Measurements from ENCODE around the gene ZMYND8.
A peak's percentile ranks its signal among the peaks of the same experiment; 100 is the strongest.
"Not testable (repeated sequence)": the region's sequence is repeated elsewhere in the genome, so short reads cannot be mapped to it uniquely, and the experiment has no call there.

ZMYND8 gene

DNA sequence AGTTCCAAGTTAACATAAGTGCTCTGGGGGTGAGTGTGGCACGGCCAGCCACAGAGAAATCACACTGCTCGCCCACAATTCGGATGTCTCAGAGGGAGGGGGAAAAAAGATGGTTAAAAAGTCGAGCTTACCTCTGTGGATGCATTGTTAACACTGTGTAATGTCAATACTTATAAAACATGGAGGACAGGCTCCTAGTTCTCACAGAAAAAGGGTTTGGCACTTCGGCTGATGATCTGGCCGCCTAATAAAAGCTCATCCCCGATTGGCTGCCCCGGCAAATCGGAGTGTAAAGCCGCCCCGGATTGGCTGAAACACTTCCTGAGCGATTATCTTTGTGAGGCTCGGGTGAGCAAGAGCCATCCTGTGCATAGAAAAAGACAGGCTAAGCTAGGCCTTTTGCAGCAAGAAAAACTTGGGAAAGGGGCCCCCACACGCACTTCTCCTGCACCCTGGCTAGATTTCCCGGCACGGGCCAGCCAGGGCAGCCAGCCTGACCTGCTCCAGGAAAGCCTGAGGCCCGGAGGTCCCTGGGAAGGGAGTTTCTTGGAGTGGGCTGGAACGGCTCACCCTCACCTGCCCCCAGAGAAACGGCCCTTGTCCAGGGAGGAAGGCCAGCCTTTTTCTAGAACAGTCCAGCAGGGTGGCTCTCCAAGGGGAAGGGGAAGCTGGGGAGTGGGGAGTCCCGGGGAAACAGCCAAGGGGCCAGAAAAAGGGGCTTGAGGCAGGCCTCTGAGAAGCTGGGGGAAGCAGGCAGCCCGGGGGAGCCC is at the start of gene ZMYND8:
Gene ZMYND8, minus strand, starts transcription at position 174 of the 770 bp plus-strand sequence. Its CDS starts 29 bp downstream, at position 145.
- Mint-ChIP-seq H3K27me3 (no peaks in the 10 kb centered on the region), H3K4me1 (ENCODE audit: low read depth) (peaks cover 42% of the 10 kb centered on the region), H3K36me3 (ENCODE audit: low read depth) (peaks cover 44% of the 10 kb centered on the region), H3K4me3 (peak within 1 kb of the TSS; percentile 92), H3K9me3 (no peaks in the 10 kb centered on the region), H3K27ac (peak within 1 kb of the TSS; percentile 98)
- peak; percentile 100 for DNase-seq

DNA sequence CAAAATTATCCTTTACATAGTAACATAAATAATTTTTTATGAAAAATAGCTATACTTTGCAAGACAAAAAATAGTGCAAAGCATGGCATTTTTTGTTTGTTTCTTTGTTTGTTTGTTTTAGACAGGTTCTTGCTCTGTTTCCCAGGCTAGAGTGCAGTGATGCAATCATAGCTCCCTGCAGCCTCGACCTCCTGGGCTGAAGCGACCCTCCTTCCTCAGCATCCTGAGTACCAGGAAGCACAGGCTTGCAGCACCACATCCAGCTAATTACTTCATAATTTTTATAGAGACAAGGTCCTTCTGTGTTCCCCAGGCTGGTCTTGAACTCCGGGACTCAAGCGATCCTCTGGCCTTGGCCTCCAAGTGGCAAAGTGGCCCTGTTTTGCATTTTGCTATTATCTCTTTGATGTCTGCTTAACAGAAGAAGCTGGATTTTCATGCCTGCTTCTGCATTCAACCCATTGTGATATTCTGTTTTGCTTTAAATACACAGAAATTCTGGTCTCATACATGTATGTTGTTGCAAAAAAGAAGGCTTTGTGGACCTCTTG is 49.4 kb upstream of the ZMYND8 start:
- Mint-ChIP-seq H3K9me3 (no peaks in the 10 kb centered on the region), H3K4me3 (no peak overlapping the region), H3K27me3 (no peaks in the 10 kb centered on the region), H3K36me3 (ENCODE audit: low read depth) (no peaks in the 10 kb centered on the region), H3K4me1 (ENCODE audit: low read depth) (peaks cover 5% of the 10 kb centered on the region), H3K27ac (no peak overlapping the region)
- no peak for DNase-seq

DNA sequence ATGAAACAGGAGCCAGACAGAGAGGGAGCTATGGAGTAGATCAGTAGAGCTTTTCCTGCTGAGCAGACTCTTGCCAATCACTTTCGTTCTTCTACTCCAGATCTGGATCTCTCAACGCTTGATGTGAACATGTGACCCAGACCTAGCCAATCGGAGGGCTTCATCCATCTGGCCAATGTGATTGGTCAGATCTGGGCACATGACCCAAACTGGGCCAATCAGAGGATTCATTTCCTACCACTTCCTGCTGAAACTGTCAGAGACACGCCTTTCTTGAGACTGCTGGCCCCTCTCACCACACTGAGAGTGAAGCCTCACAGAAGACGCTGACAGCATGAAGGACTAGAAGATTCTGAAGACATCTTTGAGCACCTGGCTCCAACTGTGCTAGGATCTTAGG is 44.2 kb upstream of the ZMYND8 start:
- Mint-ChIP-seq H3K4me3 (no peak overlapping the region), H3K27ac (no peak overlapping the region), H3K27me3 (no peaks in the 10 kb centered on the region), H3K36me3 (ENCODE audit: low read depth) (no peaks in the 10 kb centered on the region), H3K9me3 (peaks cover 5% of the 10 kb centered on the region), H3K4me1 (ENCODE audit: low read depth) (peaks cover 3% of the 10 kb centered on the region)
- no peak for DNase-seq

DNA sequence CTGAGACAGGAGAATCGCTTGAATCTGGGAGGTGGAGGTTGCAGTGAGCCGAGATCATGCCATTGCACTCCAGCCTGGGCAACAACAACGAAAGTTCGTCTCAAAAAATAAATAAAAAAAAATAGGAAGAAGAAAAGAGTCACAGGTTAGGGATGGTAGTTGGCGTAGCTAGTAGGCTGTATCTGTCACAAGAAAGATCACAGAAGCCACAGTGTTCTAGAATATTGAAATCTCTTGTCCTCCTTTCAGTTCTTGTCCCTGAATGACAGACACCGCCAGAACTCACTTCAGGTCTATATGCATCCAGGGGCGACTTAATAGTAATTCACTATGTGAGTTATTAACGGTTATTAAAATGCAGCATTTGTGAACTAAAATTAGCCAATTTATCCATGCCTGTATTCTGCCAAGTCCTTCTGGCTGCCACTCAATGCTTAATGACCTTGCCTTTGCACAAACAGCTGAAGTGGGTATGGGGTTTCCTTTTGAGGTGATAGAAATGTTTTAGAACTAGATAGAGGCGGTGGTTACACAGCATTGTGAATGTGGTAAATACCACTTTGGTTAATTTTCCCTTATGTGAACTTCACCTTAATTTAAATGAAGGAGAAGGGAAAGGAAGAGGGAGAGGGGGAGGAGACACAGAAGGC is 41.3 kb upstream of the ZMYND8 start:
- no peak overlapping the region for H3K4me3 Mint-ChIP-seq
- H3K27me3 Mint-ChIP-seq, result no peaks in the 10 kb centered on the region
- H3K9me3 Mint-ChIP-seq, result peaks cover 6% of the 10 kb centered on the region
- no peaks in the 10 kb centered on the region for H3K36me3 Mint-ChIP-seq (ENCODE audit: low read depth)
- DNase-seq, result no peak
- peaks cover 5% of the 10 kb centered on the region for H3K4me1 Mint-ChIP-seq (ENCODE audit: low read depth)
- H3K27ac Mint-ChIP-seq, result no peak overlapping the region

DNA sequence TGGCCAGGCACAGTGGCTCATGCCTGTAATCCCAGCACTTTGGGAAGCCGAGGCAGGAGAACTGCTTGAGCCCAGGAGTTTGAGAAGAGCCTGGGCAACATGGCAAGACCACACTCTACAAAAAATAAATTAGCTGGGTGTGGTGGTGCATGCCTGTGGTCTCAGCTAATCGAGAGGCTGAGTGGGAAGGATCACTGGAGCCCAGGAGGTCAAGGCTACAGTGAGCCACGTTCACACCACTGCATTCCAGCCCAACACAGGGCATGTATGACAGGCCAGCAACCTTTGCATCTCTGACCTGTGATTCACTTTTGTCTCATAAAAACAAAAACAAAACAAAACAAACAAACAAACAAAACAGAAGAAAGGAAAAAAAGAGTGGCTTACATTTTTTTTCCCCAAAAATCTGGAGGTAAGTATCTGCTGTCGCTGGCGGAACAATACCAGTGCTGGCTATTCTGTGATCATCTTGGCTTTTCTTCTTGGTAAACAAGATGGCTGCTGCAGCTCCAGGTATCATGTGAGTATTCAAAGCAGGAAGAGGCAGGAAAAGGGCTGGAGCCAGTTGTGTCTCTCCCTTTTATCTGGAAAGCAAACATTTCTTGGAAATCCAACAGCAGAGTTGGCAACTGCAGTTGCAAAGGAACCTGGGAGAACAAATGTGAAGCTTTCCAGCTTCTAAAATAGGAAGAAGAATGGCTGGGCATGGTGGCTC is 40.4 kb upstream of the ZMYND8 start:
- H3K36me3 Mint-ChIP-seq (ENCODE audit: low read depth), result no peaks in the 10 kb centered on the region

DNA sequence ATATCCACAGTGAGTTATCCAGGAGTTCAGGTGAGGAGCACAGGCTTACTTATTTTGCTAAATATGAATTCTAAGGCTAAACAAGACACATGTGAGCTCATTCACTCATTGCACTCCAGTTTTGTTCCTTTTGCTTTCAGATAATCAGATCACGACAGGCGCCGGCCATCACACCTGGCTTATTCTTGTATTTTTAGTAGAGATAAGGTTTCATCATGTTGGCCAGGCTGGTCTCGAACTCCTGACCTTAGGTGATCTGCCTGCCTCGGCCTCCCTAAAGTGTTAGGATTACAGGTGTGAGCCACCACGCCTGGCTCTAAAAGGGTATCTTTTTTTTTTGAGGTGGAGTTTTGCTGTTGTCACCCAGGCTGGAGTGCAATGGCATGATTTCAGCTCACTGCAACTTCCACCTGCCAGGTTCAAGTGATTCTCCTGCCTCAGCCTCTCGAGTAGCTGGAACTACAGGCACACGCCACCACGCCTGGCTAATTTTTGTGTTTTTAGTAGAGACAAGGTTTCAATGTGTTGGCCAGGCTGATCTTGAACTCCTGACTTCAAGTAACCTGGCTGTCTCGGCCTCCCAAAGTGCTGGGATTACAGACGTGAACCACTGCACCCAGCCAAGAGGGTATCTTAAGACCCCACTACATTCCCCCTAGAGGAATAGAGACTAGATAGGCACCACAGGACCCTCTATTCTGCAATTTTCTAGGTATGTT is 37.5 kb upstream of the ZMYND8 start:
- H3K9me3 Mint-ChIP-seq, result peaks cover 10% of the 10 kb centered on the region
- not testable (repeated sequence) for H3K36me3 Mint-ChIP-seq (ENCODE audit: low read depth); H3K27ac Mint-ChIP-seq; H3K4me3 Mint-ChIP-seq; DNase-seq; H3K27me3 Mint-ChIP-seq
- peaks cover 24% of the 10 kb centered on the region for H3K4me1 Mint-ChIP-seq (ENCODE audit: low read depth)

More for the DNA sequence above, 40.4 kb upstream of the ZMYND8 start:
- no peak for DNase-seq
- H3K27ac Mint-ChIP-seq, result no peak overlapping the region
- H3K27me3 Mint-ChIP-seq, result no peaks in the 10 kb centered on the region
- no peak overlapping the region for H3K4me3 Mint-ChIP-seq
- peaks cover 14% of the 10 kb centered on the region for H3K4me1 Mint-ChIP-seq (ENCODE audit: low read depth)
- H3K9me3 Mint-ChIP-seq, result peaks cover 8% of the 10 kb centered on the region

DNA sequence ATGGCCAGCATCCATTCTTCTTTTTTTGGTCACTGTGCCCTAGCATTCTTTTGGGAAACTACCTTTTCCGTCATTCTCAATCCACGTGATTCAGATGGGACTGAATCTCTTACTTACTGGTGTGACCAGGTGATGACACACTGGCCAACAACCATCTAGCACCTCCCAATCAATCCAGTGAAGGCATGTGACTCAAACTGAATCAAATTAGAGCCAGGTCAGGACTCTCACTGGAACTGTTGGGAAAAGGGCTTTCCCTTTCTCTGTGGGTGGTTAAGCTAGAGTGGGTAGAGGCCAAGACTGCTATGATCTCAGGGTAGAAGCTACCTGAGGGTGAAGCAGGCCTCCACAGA is 36.2 kb upstream of the ZMYND8 start:
- Mint-ChIP-seq H3K4me3 (no peak overlapping the region), H3K4me1 (ENCODE audit: low read depth) (peaks cover 22% of the 10 kb centered on the region), H3K36me3 (ENCODE audit: low read depth) (no peaks in the 10 kb centered on the region), H3K9me3 (peaks cover 10% of the 10 kb centered on the region), H3K27me3 (no peaks in the 10 kb centered on the region), H3K27ac (peak overlapping the region; percentile 80)
- DNase-seq, result no peak

DNA sequence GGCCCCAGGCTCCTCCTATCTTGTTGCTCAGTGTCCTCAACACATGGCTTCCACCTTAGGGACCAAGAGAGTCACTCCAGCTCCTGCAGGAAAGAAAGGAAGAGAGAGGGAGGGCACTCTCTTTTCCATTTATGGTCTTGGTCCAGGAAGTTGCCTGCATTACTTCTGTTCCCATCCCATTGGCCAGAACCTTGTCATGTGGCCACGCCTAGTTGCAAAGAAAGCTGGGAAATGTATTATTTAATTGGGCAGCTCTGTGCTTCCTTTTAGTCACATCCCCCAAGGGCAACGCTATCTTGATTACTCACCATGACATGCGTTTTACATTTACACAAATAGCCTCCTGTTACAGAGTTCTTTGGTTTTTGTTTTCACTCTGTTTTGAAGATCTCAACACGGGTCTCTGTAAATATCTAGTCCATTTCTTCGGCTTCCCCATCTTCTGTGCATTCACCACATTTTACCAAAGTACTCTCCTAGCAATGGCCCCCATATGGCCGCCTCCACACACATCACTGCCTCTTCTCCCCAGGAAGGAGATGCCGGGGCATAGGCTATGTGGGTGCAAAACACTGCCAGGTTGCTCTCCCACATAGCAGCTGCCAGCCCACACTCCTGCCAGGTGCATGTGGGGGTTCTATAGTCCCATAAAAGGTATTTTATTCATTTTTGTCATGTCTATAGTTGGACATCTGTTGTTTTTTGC is 35.7 kb upstream of the ZMYND8 start:
- Mint-ChIP-seq H3K4me3 (no peak overlapping the region), H3K27ac (peak overlapping the region; percentile 80), H3K9me3 (peaks cover 10% of the 10 kb centered on the region), H3K4me1 (ENCODE audit: low read depth) (peaks cover 22% of the 10 kb centered on the region), H3K27me3 (no peaks in the 10 kb centered on the region), H3K36me3 (ENCODE audit: low read depth) (no peaks in the 10 kb centered on the region)
- DNase-seq, result no peak

DNA sequence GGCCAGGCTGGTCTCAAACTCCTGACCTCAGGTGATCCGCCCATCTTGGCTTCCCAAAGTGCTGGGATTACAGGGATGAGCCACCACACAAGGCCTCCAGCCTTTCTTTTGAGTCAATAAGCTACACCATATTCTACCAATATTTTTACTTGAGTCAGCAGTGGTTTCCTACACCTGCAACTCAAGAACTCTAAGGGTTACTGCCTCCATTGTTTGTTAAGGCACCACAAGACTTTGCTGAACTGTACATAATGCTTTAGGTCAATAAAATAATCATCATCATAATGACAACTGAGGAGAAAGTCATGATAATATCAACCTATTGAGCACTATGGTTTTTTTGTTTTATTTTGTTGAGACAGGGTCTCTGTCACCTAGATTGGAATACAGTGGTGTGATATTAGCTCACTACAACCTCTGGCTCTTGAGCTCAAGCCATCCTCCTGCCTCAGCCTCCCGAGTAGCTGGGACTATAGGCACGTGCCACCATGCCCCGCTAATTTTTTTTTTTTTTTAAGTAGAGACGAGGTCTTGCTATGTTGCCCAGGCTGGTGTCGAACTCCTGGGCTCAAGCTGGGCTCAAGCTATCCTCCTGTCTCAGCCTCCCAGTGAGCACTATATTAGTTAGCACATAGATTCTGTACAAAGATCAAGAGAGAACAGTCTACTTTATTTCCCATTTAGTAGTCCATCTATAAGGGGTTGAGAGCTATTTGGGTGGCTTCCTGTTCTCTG is 34.9 kb upstream of the ZMYND8 start:
- peaks cover 10% of the 10 kb centered on the region for H3K9me3 Mint-ChIP-seq
- no peaks in the 10 kb centered on the region for H3K27me3 Mint-ChIP-seq
- no peaks in the 10 kb centered on the region for H3K36me3 Mint-ChIP-seq (ENCODE audit: low read depth)
- no peak overlapping the region for H3K4me3 Mint-ChIP-seq
- H3K27ac Mint-ChIP-seq, result peak overlapping the region; percentile 80
- peaks cover 22% of the 10 kb centered on the region for H3K4me1 Mint-ChIP-seq (ENCODE audit: low read depth)
- no peak for DNase-seq

DNA sequence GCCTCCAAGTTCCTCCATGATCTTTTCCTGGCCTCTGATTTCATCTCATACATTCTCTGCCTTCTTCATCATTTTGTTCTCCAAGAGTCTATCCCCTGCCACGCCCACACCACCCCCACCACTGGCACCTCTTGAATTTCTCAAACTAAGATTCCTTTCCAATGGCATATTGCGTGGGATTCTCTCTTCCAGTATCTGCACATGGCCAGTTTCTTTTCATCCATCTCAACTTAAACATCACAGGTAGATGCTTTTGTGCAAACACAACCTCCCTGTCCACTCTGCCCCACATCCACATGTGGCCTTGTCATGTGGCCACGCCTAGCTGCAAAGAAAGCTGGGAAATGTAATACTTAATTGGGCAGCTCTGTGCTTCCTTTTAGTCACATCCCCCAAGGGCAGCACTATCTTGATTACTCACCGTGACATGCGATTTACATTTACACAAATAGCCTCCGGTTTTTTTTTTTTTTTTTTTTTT is 33.4 kb upstream of the ZMYND8 start:
- peaks cover 10% of the 10 kb centered on the region for H3K9me3 Mint-ChIP-seq
- H3K27me3 Mint-ChIP-seq, result no peaks in the 10 kb centered on the region
- H3K36me3 Mint-ChIP-seq (ENCODE audit: low read depth), result no peaks in the 10 kb centered on the region
- no peak overlapping the region for H3K27ac Mint-ChIP-seq
- no peak for DNase-seq
- H3K4me1 Mint-ChIP-seq (ENCODE audit: low read depth), result peaks cover 22% of the 10 kb centered on the region
- H3K4me3 Mint-ChIP-seq, result no peak overlapping the region

DNA sequence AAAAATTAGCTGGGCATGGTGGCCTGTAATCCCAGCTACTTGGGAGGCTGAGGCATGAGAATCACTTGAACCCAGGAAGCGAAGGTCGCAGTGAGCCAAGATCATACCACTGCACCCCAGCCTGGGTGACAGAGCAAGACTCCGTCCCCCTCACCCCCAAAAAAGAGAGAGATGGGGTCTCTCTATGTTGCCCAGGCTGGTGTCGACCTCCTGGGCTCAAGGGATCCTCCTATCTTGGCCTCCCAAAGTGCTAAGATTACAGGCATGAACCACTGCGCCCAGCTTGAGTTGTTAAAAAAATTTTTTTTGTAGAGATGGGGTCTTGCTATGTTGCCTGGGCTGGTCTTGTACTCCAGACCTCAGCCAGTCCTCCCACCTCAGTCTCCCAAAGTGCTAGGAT is 29.5 kb upstream of the ZMYND8 start:
- DNase-seq; H3K4me3 Mint-ChIP-seq; H3K27me3 Mint-ChIP-seq; H3K9me3 Mint-ChIP-seq; H3K36me3 Mint-ChIP-seq (ENCODE audit: low read depth); H3K27ac Mint-ChIP-seq: not testable (repeated sequence)
- H3K4me1 Mint-ChIP-seq (ENCODE audit: low read depth), result peaks cover 26% of the 10 kb centered on the region

DNA sequence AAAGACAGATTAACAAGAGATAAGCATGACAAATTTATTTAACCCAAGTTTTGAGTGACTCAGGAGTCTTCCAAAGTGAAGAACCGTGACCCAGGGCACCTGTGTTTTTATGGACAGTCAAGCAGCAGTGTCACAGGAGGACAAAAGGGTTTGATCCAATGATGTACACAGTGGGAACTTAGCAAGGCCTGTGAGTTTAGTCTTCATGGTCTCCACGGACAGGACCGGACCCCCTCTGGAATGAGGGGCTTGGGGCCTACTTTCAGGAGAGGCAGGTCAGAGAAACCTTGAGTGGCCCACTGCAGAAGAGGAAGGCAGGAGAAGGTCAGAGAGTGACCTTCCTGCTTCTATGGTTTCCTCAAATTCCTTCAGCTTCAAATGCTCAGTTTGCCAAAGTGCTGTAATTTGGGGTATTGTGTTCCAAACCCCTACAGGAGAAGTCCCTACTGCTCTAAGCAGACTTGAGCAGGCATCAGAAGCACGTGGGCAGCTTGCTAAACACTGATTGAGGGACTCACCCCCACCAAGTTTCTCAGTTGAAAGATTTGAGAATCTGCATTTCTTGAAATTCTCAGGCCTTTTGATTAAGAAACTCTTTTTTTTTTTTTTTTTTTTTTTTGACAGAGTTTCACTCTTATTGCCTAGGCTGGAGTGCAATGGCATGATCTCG is 26.4 kb upstream of the ZMYND8 start:
- H3K9me3 Mint-ChIP-seq, result no peaks in the 10 kb centered on the region
- no peak overlapping the region for H3K27ac Mint-ChIP-seq
- no peak for DNase-seq
- no peaks in the 10 kb centered on the region for H3K36me3 Mint-ChIP-seq (ENCODE audit: low read depth)
- H3K27me3 Mint-ChIP-seq, result no peaks in the 10 kb centered on the region
- peaks cover 31% of the 10 kb centered on the region for H3K4me1 Mint-ChIP-seq (ENCODE audit: low read depth)
- no peak overlapping the region for H3K4me3 Mint-ChIP-seq

DNA sequence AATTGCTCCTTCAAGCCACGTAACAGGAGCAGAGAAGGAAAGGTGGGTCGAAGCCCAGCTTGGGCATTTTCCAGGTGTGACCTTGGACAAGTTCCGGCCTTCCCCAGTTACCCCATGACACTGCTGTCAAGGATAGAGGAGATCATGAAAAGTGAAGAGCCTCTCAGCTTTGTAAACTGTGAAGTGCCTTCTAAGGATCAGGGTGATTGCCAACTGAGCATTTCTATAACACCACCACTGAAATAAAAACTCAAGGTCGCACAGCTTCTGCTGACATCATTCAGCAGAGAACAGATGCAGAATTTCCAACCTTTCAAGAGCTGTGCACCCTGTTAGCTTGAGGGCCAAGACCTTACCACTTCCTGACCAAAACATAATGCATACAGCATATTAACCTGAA is 24.0 kb upstream of the ZMYND8 start:
- H3K9me3 Mint-ChIP-seq, result no peaks in the 10 kb centered on the region
- H3K27me3 Mint-ChIP-seq, result no peaks in the 10 kb centered on the region
- H3K4me1 Mint-ChIP-seq (ENCODE audit: low read depth), result peaks cover 31% of the 10 kb centered on the region
- H3K36me3 Mint-ChIP-seq (ENCODE audit: low read depth), result no peaks in the 10 kb centered on the region
- H3K27ac Mint-ChIP-seq, result peak overlapping the region; percentile 5
- no peak overlapping the region for H3K4me3 Mint-ChIP-seq
- DNase-seq, result no peak

Measured in activated T-cell treated with anti-CD3 and anti-CD28 coated beads, Interleukin-2, amount 50 U/mL, for 24 hours (primary cell).